K562 (cell line): ENCODE data around the gene EXOC3L2. TPM values are rescaled to one million over a fixed set of nuclear protein-coding genes. Genes with fewer than 3 reads are reported as not detected.

Source experiments
- ATAC-seq: fragments of 200-7000 bp; cut with Tn5 transposase; 3 replicates; pipeline ENCODE4 v1.9.1; 2020; ENCODE audit warnings: moderate library complexity
- BruUV-seq: library from RNA; stranded (reverse); fragments of 400-500 nt; replicated peaks from 2 replicates; lab custom pipeline; 2021; lab: Mats Ljungman, UMichigan
- CTCF ChIA-PET: fragments of 300-600 bp; formaldehyde crosslinking; extraction: SDS; loops from one replicate; lab custom pipeline; 2021; ENCODE audit warnings: low intra/inter-chr PET ratio; lab: Yijun Ruan, JAX
- POLR2A ChIA-PET: fragments of 300-600, 350-650 bp; sonication (Branson Sonifier 250); formaldehyde crosslinking; extraction: SDS; loops from one replicate; lab custom pipeline; 2021; ENCODE audit warnings: antibody characterized with exemption, inconsistent platforms; lab: Yijun Ruan, JAX
- DNase-seq, 4 experiments: peaks; one replicate each; pipeline versions ENCODE4 v3.0.0 to v3.0.0-alpha.2; 2011 to 2018; ENCODE audit warnings: low spot score in 3 of 4, mixed read lengths in 3 of 4; ENCODE audit errors: extremely low read depth in 1 of 4
- FAIRE-seq: peaks from 2 replicates; lab custom pipeline; 2011; peaks lifted over from hg19 to GRCh38; lab: Jason Lieb, UNC
- H2AFZ ChIP-seq: 2 replicates; pipeline ENCODE4 v1.6.0; 2011; ENCODE audit warnings: low read depth, low read length, control low read depth, inconsistent platforms
- H3K27ac ChIP-seq: fragments of 200-600 bp; 3 replicates; pipeline ENCODE4 v1.8.0; 2011; ENCODE audit warnings: low read depth, mild to moderate bottlenecking, control low read depth, inconsistent platforms, low read length, moderate library complexity, mixed read lengths; ENCODE audit errors: extremely low read depth
- H3K27me3 ChIP-seq, 2 experiments: fragments of 300-600 bp in 1 of 2; 2 replicates in 1 of 2; 3 replicates in 1 of 2; pipeline versions ENCODE4 v1.6.0 to v1.8.0; 2011; ENCODE audit warnings: inconsistent platforms in 2 of 2, low read length in 2 of 2, mild to moderate bottlenecking in 1 of 2, mixed read lengths in 1 of 2, moderate library complexity in 1 of 2; ENCODE audit not compliant: control insufficient read depth in 2 of 2, insufficient read depth in 2 of 2
- H3K36me3 ChIP-seq: fragments of 300-600 bp; 3 replicates; pipeline ENCODE4 v1.8.0; 2011; ENCODE audit warnings: mild to moderate bottlenecking, low read length, inconsistent platforms; ENCODE audit not compliant: control insufficient read depth, insufficient read depth
- H3K4me1 ChIP-seq, 2 experiments: fragments of 200-600 bp in 1 of 2; replicated peaks in 1 of 2; 2 replicates in 1 of 2; 3 replicates in 1 of 2; pipeline versions ENCODE4 v1.5.1 to v1.8.0; 2011; ENCODE audit warnings: inconsistent platforms in 2 of 2, low read length in 2 of 2, mild to moderate bottlenecking in 1 of 2, mixed read lengths in 1 of 2, moderate library complexity in 1 of 2; ENCODE audit not compliant: control insufficient read depth in 2 of 2, insufficient read depth in 2 of 2
- H3K4me2 ChIP-seq: 2 replicates; pipeline ENCODE4 v1.6.1; 2011; ENCODE audit warnings: low read length, control low read depth, inconsistent platforms, mixed read lengths; ENCODE audit not compliant: insufficient read depth
- H3K4me3 ChIP-seq: fragments of 200-600 bp; sonication (generic), shearing (Covaris generic); 2 replicates; pipeline ENCODE4 v1.5.1; 2016; ENCODE audit warnings: control low read depth, inconsistent platforms
- H3K79me2 ChIP-seq: fragments of 200-600 bp; 3 replicates; pipeline ENCODE4 v1.8.0; 2011; ENCODE audit warnings: low read length, inconsistent platforms; ENCODE audit not compliant: control insufficient read depth, insufficient read depth
- H3K9ac ChIP-seq, 2 experiments: 2 replicates each; pipeline versions ENCODE4 v1.6.0 to v1.6.1; 2011; ENCODE audit warnings: low read depth in 2 of 2, low read length in 2 of 2, control low read depth in 1 of 2, inconsistent platforms in 1 of 2, mild to moderate bottlenecking in 1 of 2, mixed read lengths in 1 of 2; ENCODE audit not compliant: insufficient read depth in 1 of 2
- H3K9me1 ChIP-seq: one replicate; pipeline ENCODE4 v1.6.0; 2011; ENCODE audit warnings: inconsistent platforms, mild to moderate bottlenecking, low read length, moderate library complexity; ENCODE audit not compliant: control insufficient read depth, insufficient read depth
- H3K9me3 ChIP-seq: replicated peaks from 2 replicates; pipeline ENCODE4 v1.5.1; 2011; ENCODE audit warnings: low read depth, low read length, inconsistent platforms; ENCODE audit not compliant: control insufficient read depth, insufficient read depth
- H4K20me1 ChIP-seq: replicated peaks from 2 replicates; pipeline ENCODE4 v1.6.1; 2011; ENCODE audit warnings: low read length, inconsistent platforms, mixed read lengths; ENCODE audit not compliant: control insufficient read depth, insufficient read depth
- CEBPG ChIP-seq, 3 experiments: fragments of 200-800 bp in 1 of 3; sonication (Bioruptor generic) in 1 of 3; sonication (generic) in 1 of 3; formaldehyde crosslinking in 1 of 3; IDR thresholded peaks in 2 of 3; conservative IDR thresholded peaks in 1 of 3; 2 replicates each; pipeline versions ENCODE4 v1.6.1 to v1.8.0; 2016 to 2022; ENCODE audit warnings: missing compliant biosample characterization in 2 of 3, missing genetic modification characterization in 2 of 3, mild to moderate bottlenecking in 1 of 3, missing genetic modification reagents in 1 of 3
- CTBP1 ChIP-seq: fragments of 450-650 bp; IDR thresholded peaks from 2 replicates; pipeline ENCODE4 v1.6.1; 2016; ENCODE audit warnings: borderline replicate concordance
- HEY1 ChIP-seq: fragments of 250-450 bp; sonication (Bioruptor Pico); IDR thresholded peaks from 2 replicates; pipeline ENCODE4 v1.5.0; 2020; ENCODE audit warnings: mild to moderate bottlenecking, moderate library complexity, borderline replicate concordance
- KLF13 ChIP-seq: fragments of 450-650 bp; IDR thresholded peaks from 2 replicates; pipeline ENCODE4 v1.6.1; 2016; ENCODE audit warnings: missing genetic modification characterization, low read depth, mild to moderate bottlenecking, missing compliant biosample characterization, moderate library complexity, borderline replicate concordance
- MAFK ChIP-seq: IDR thresholded peaks from 2 replicates; pipeline ENCODE4 v1.6.1; 2011; ENCODE audit warnings: low read length, improper control_type of control experiment
- MTF1 ChIP-seq: fragments of 250-450 bp; sonication (Bioruptor Pico); IDR thresholded peaks from 2 replicates; pipeline ENCODE4 v1.9.0; 2021; ENCODE audit warnings: moderate library complexity, mild to moderate bottlenecking, inconsistent platforms, borderline replicate concordance
- TAF7 ChIP-seq: fragments of 450-650 bp; IDR thresholded peaks from 2 replicates; pipeline ENCODE4 v1.6.1; 2016; ENCODE audit warnings: missing genetic modification characterization, missing compliant biosample characterization
- ZNF445 ChIP-seq: fragments of 250-450 bp; sonication (Bioruptor Pico); IDR thresholded peaks from 2 replicates; pipeline ENCODE4 v1.4.0; 2020; ENCODE audit warnings: low read depth, mild to moderate bottlenecking, moderate library complexity
- WGBS: fragments of 100-300 bp; shearing (Covaris generic); methylation state at CpG from one replicate; pipeline ENCODE4 v1.1.6; 2016; ENCODE audit warnings: low coverage, mixed read lengths; ENCODE audit not compliant: insufficient coverage; ENCODE audit errors: missing lambda C conversion rate; 5-methylcytosine and 5-hydroxymethylcytosine counted together
- in situ Hi-C: fragments of 300-500 bp; cut with MboI; formaldehyde crosslinking; loops from 4 replicates; pipeline ENCODE4 v1.15.0; 2018; ENCODE audit warnings: inconsistent platforms, mixed read lengths
- intact Hi-C: fragments of 100-400 bp; cut with micrococcal nuclease; formaldehyde crosslinking; loops from 2 replicates; pipeline ENCODE4 v1.14.2; 2022
- polyA plus RNA-seq, 8 experiments: library from polyadenylated mRNA; depleted of rRNA in 4 of 8; stranded (reverse) in 5 of 8; unstranded in 3 of 8; fragments of >200 nt; fragmentation: Nextera tagmentation in 2 of 8; fragmentation: Illumina TruSeq in 1 of 8; extraction: Ambion mirVana in 2 of 8; extraction: Trizol in 1 of 8; gene quantifications; 2 replicates each; pipeline versions ENCODE4 v1.2.1 to v1.2.3, GENCODE V29; 2011 to 2014; ENCODE audit warnings: inconsistent platforms in 1 of 8, missing spikeins in 1 of 8
- total RNA-seq, 7 experiments: library from RNA; depleted of rRNA in 6 of 7; stranded (reverse); fragments of >200 nt in 6 of 7; fragmentation: Illumina TruSeq in 2 of 7; extraction: Trizol in 2 of 7; gene quantifications; 2 replicates each; pipeline versions ENCODE4 v1.2.1 to v1.2.3, GENCODE V29; 2011 to 2021; ENCODE audit warnings: low replicate concordance in 1 of 7
- TF ChIP-seq, protein P1 (sequence below): fragments of 450-650 bp; IDR thresholded peaks from 2 replicates; pipeline ENCODE4 v1.7.1; 2018; ENCODE audit warnings: mild to moderate bottlenecking, low read depth; ENCODE audit not compliant: partially characterized antibody
- TF ChIP-seq, protein P2 (sequence below): fragments of 450-650 bp; conservative IDR thresholded peaks from 2 replicates; pipeline ENCODE4 v1.6.1; 2016; ENCODE audit warnings: missing genetic modification characterization, low read depth, mild to moderate bottlenecking, missing compliant biosample characterization, moderate library complexity
- TF ChIP-seq, protein P3 (sequence below): fragments of 450-650 bp; formaldehyde crosslinking; IDR thresholded peaks from 2 replicates; pipeline ENCODE4 v1.4.0; 2022; ENCODE audit warnings: missing genetic modification characterization

Gene EXOC3L2
- total and polyA plus RNA-seq, 9 of the 15 experiments (the other 6 are each of a cell fraction or from before 2014, with no cell fraction given) = 0.31 to 19.0 (median 2.4) TPM

DNA sequence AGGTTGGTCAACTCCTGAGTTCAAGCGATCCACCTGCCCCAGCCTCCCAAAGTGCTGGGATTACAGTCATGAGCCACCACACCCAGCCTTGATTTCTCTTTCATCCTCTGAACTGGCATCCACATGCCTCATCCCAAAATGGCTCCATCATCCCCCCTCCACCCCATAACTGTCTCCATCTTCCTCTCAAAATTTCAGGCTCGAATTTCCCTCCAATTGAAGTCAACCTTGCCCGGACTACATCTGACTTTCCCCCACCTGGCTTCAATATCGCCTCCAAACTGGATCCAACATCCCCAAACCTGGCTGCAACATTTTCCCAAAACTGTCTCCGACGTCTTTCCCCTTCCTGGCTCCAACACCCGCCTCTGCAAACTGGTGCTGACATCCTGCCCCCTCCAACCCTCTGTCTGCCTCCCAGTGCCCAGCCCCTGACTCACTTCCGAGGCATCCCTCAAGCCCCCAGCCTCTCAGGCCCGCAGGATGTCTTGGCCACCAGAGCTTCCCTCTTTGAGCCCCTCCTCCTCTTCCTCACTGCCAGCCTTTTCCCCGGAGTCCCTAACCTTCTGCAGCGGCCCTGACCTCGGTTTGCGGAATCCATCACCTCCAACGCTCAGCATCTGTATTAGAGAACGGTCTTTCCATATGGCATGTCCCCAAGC lies 943 bp downstream of the EXOC3L2 start (continued):
- TF ChIP-seq MAFK = no peak
- TF ChIP-seq HEY1 (CRISPR knock-in tag) = no peak
- no peak for TF ChIP-seq CTBP1

DNA sequence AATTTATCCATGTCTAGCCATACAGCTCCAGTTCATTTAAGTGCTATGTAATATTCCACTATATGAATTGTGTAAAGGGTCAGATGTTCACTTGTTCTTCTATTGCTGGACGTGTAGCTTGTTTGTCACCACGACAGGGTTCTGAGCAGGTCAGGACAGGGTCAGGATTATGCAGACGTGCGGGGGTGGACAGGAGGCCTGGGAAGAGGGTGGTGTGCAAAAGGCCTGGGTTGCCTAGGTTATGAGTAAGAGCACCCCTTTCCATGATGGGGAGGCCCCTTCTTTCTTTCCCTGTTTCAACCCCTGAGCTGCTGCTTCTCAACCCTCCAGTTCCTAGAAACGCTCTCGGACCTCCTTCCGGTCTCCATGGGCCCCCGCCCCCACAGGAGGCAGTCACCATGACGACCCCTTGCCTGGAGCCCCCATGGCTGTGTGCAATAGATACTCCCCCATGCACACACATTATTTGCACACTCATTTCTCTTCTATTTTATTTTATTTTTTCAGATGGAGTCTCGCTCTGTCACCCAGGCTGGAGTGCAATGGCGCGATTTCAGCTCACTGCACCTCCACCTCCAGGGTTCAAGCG lies 2.0 kb downstream of the EXOC3L2 start:
- DNase-seq (peak; percentile 74 to 84 (median 78)), FAIRE-seq (peak; percentile 83), ATAC-seq (peak; percentile 63)
- intact Hi-C loops (loop anchor here (10.0 kb wide), 1 partner anchor 228 kb away; no protein-coding TSS in a partner anchor), in situ Hi-C loops (no loop called here)
- no TSS peak for BruUV-seq
- CTCF ChIA-PET = interaction anchor here (0.6 kb wide), 2 partner anchors 256 to 1160 kb away, joined by 3 to 4 read pairs; no protein-coding TSS in a partner anchor
- no peaks in the 10 kb centered on the region for H3K36me3 ChIP-seq
- H3K27ac ChIP-seq = peak overlapping the region; percentile 38
- no peaks in the 10 kb centered on the region for H3K9me3 ChIP-seq
- 43% methylated on average over 12 of the region's 13 CpGs for WGBS
- peak overlapping the region in 1 of 2 experiments; percentile 56; a peak in 1 of 4 replicates for H3K9ac ChIP-seq
- peak overlapping the region; percentile 52 for H3K4me2 ChIP-seq
- H4K20me1 ChIP-seq = no peaks in the 10 kb centered on the region
- no peaks in the 10 kb centered on the region for H3K9me1 ChIP-seq
- no peak overlapping the region for H3K4me3 ChIP-seq
- H3K4me1 ChIP-seq = peaks cover 38 to 59% of the 10 kb centered on the region in 2 experiments
- H3K79me2 ChIP-seq = peaks cover 29% of the 10 kb centered on the region
- H3K27me3 ChIP-seq = no peaks in the 10 kb centered on the region
- POLR2A ChIA-PET = interaction anchor here (0.5 to 1.4 kb wide), 4 partner anchors 12 to 263 kb away, joined by 3 to 5 read pairs (median 4); no protein-coding TSS in a partner anchor
- H2AFZ ChIP-seq = no peak overlapping the region
- TF ChIP-seq KLF13 (tag) (no peak), ZNF445 (CRISPR knock-in tag) (no peak), TAF7 (tag) (no peak), CEBPG (CRISPR knock-in tag; IDR thresholded peaks at IDR 0.05) (no peak), CEBPG (tag; conservative IDR thresholded peaks at IDR 0.05 in 1 of 2, IDR thresholded peaks at IDR 0.05 in 1 of 2) (no peak), MTF1 (CRISPR knock-in tag) (0 out of 2 replicates have a peak, but pooled peaks have one; percentile 62)
- TF ChIP-seq, protein P1, sequence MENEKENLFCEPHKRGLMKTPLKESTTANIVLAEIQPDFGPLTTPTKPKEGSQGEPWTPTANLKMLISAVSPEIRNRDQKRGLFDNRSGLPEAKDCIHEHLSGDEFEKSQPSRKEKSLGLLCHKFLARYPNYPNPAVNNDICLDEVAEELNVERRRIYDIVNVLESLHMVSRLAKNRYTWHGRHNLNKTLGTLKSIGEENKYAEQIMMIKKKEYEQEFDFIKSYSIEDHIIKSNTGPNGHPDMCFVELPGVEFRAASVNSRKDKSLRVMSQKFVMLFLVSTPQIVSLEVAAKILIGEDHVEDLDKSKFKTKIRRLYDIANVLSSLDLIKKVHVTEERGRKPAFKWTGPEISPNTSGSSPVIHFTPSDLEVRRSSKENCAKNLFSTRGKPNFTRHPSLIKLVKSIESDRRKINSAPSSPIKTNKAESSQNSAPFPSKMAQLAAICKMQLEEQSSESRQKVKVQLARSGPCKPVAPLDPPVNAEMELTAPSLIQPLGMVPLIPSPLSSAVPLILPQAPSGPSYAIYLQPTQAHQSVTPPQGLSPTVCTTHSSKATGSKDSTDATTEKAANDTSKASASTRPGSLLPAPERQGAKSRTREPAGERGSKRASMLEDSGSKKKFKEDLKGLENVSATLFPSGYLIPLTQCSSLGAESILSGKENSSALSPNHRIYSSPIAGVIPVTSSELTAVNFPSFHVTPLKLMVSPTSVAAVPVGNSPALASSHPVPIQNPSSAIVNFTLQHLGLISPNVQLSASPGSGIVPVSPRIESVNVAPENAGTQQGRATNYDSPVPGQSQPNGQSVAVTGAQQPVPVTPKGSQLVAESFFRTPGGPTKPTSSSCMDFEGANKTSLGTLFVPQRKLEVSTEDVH = no peak
- TF ChIP-seq, protein P2, sequence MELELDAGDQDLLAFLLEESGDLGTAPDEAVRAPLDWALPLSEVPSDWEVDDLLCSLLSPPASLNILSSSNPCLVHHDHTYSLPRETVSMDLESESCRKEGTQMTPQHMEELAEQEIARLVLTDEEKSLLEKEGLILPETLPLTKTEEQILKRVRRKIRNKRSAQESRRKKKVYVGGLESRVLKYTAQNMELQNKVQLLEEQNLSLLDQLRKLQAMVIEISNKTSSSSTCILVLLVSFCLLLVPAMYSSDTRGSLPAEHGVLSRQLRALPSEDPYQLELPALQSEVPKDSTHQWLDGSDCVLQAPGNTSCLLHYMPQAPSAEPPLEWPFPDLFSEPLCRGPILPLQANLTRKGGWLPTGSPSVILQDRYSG (tag) = no peak
- TF ChIP-seq, protein P3, sequence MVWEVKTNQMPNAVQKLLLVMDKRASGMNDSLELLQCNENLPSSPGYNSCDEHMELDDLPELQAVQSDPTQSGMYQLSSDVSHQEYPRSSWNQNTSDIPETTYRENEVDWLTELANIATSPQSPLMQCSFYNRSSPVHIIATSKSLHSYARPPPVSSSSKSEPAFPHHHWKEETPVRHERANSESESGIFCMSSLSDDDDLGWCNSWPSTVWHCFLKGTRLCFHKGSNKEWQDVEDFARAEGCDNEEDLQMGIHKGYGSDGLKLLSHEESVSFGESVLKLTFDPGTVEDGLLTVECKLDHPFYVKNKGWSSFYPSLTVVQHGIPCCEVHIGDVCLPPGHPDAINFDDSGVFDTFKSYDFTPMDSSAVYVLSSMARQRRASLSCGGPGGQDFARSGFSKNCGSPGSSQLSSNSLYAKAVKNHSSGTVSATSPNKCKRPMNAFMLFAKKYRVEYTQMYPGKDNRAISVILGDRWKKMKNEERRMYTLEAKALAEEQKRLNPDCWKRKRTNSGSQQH = no peak
